GM21825 (cell line): ENCODE data around the gene MAST4.

Experiments
- ATAC-seq: cut with Tn5 transposase; IDR thresholded peaks from one replicate; pipeline ENCODE4 v1.9.1; 2021; ENCODE audit warnings: mild to moderate bottlenecking, moderate library complexity; ENCODE audit not compliant: unreplicated experiment

The MAST4 gene

DNA sequence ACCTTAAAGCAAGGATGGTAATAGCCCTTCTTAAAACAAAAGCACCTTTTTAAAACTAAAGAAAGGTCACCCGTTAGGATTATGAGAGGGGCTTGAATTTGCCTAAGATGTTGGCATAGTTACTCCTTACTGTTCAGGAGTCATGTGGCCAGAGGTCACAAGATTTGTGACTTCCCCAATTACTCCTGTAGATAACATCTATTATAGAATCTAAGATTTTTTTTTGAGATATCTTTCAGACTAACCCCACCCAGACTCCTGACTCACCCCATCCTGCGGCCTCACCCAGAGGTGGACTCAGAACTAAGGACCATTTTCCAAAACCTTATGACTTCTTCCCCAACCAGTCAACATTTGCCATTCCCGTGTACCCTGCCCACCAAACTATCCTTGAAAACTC is 598.0 kb downstream of the MAST4 start:
- no peak for ATAC-seq

DNA sequence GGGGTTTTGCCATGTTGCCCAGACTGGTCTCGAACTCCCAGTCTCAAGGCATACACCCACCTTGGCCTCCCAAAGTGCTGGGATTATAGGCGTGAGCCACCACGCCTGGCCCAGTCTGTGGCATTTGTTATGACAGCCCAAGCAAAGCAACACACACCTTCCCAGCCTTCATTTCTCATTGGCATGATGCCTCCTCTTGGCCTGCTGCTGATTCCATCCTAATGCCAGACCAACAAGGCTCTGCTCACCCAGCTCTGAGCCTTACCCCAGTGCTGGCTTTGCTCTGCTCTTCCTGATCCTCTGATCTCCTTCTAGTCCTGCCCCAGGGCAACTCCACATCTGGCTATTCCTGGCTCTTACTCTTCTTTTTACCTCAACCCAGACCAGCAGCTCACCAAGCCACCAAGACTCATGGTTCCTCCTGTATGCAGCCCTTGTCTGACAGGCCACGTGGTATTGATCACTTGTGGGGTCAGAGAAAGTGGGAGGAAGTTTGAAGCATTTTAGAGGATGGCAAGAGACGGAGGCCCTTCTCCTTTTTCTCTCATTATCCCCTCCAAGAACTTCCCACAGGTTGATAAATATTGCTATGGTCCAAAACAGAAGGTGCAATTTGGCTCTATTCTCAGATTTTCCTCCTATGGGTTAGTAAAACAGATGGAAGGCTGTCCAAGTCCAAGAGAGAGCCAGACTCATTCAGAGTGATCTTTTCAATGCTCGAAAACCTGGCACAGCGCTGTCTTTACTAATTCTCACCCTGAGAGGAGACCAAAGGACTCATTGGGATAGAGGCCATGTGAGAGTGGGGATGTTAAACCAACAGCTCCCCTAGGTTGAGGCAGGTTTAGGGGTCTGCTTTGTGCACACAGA is 599.4 kb downstream of the MAST4 start:
- ATAC-seq: no peak

- ATAC-seq: no peak
Observed at GRCh38 chr5:67196537-67197059, 600.4 kb downstream of the MAST4 start, which contains the start of gene CD180. Gene CD180, minus strand, starts transcription at chr5:67196799. Its CDS starts 158 bp downstream, at chr5:67196641.

DNA sequence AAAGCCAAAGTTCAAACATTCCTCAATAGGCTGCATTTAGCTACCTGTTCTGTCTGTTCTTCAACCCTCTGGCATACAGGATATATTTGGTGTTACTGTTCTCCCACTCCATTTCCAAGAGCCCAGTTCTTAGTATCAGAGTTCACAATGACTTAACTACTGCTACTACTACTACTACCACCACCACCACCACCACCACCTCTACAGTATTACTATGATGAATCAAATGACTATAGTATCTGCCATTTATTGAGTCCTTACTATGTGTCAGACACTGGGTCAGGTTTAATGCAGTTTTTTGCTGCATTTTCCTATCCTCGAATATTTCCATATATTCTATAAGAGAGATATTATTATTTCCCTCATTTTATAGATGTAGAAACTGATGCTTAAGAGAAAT is 601.3 kb downstream of the MAST4 start:
- ATAC-seq: no peak

- ATAC-seq: no peak
Observed at GRCh38 chr5:67198917-67199316, 602.7 kb downstream of the MAST4 start.

DNA sequence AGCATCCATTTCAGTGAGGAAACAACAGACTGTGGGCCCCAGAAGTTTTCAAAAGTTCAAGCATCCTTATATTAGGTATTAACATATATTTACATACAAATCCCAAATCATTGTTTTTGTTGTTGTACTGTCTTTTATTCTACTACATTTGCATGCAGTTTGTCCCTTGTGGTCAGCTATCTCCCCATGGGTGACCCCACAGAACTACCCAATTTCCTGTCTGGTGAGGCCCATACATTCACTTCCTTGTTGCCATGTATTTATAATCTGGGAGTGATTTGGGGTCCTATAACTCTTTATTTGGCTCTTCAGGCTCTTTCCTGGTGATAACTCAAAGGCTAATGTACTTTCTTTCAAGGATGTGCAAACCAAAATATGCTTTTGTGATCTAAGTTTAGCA is 603.7 kb downstream of the MAST4 start:
- ATAC-seq: no peak

DNA sequence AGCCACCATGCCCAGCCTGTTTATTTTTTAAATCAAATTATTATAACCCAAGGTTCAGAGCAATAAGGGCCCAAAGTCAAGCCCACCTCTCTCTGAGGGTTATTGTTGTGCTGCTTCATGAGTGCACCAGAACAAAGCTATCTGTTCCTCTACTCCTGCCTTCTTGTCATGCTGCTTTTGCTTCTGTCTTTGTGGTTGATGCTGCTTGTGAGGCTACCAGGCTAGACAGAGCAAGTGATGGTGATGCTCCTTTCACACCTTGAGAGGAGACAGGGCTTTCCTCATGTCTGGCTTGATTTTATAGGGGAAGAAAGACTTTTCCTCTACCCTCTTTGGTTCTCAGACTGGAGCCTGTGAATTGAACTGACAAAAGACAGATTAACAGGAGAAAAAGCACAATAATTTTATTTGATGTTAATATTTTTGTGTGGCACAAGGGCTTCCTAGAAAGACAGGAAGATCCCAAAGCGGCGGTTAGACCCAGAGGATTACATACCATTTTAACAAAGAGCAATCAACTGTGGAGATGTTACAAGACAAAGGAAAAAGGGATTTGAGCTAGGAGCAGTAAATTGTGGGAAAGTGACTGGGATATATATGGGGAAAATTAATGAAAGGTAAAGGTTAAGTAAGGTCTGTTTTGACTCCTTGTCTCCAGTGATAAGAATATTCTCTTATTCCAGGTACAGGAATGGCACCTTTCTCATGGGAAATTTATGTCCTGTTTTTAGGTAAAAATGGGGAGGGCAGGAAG is 604.8 kb downstream of the MAST4 start:
- ATAC-seq: peak; percentile 25

- ATAC-seq: no peak
Observed at GRCh38 chr5:67201897-67202549, 605.8 kb downstream of the MAST4 start.

DNA sequence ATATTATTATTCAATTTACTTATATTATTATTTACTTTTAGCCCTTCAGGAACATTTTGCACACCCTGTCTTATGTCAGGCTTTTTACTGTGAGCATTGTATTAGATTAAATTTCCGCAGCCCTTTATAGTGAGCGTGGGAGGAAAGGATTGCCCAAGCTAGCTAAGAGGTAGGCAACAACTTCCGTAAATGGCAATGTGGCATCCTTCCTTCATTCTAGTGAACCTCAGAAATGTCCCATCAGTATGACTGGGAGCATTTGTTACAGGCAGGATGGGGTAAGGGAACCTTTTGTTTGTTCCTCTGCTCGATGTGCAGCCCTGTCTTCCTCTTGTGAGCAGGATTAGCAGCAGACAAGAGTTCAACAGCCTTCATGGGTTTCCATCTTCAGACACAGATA is 606.6 kb downstream of the MAST4 start:
- ATAC-seq: no peak

- no peak for ATAC-seq
Observed at GRCh38 chr5:67203701-67204074, 607.5 kb downstream of the MAST4 start.

DNA sequence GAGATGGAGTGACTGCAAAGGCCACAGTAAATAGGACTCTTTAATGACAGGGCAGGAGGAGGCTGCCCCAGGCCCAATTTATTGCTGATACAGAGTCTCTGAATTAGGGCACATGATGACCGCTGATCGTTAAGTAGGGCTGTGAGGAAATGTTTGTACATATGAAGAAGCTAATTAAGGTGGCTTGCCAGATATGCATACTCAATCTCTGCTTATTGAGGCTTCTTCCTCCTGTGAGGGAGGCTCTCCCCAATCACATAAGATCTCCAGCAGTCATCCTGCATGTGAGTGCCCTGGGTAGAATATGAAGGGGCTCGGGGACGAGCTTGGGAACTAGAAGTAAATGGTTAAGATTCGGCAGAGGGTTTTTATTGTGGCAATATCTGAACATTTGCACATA is 608.6 kb downstream of the MAST4 start:
- ATAC-seq: no peak

- ATAC-seq: no peak
Observed at GRCh38 chr5:67205981-67206380, 609.8 kb downstream of the MAST4 start.

- ATAC-seq: peak; percentile 49
Observed at GRCh38 chr5:67206461-67206860, 610.3 kb downstream of the MAST4 start.

DNA sequence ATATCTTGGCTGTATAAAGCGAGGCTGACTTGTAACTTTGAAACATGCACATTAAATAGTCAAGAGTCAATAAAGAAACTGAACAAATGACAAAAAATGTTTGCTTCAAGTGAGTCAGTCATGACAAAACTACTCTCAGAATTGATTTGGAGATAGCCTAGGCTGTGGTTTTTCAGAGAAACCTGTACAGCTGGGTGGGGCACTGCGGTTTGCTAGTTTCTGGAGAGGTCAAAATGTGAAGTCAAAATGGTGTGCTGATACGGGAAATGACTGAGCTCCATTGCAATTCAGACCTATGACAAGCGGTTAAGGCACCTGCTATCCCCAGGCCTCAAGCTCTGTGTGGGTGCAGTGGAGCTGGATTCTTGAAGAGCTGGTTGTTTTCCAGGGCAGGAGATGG is 610.7 kb downstream of the MAST4 start:
- peak; percentile 69 for ATAC-seq

DNA sequence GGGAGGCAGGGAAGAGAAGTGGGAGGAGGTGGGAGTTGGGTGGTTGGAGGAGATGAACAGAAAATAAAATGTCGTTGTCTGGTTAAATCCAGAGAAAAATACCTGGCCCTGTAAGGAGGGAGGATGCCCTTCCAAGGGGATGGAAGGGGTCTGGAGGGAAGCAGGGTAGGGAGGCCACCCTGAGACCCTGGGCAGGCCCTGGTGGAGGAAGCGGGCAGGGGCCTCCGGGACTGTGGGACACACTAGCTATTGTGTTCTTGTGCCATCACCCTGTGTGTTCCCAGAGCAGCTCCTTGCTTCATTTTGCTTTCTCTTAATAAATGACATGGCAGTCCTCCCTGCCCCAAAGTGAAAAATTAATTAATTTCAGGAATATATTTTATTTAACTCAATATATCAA is 612.2 kb downstream of the MAST4 start:
- ATAC-seq: no peak

DNA sequence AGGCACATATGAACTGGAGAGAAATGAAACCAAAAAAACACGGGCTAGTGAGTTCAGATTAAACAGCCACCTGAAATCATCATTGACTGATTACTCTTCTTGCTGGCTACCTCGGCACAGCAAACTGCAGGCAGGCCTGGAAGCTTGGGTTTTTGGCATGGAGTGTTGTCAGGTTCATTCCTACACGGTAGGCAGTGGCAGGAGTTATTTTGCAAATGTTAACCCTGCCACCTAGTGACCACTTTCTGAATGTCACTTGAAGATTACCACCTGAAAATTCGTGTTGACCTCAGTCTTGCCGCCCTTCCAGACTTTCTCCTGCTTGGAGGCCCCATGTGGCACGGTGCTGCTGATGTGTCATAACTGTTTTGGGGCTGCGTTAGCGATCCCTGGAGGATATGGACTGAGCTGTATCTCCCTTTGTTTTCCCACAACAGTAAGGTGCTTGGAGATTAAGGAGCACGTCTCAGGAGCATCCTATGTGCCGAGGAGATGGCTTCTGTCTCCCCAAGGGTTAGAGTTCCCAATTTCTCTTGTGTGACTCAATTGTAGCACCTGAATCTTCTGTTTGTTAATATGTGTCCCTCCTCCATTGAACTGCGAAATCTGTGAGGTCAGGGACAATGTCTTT is 613.1 kb downstream of the MAST4 start:
- ATAC-seq: peak; percentile 34

DNA sequence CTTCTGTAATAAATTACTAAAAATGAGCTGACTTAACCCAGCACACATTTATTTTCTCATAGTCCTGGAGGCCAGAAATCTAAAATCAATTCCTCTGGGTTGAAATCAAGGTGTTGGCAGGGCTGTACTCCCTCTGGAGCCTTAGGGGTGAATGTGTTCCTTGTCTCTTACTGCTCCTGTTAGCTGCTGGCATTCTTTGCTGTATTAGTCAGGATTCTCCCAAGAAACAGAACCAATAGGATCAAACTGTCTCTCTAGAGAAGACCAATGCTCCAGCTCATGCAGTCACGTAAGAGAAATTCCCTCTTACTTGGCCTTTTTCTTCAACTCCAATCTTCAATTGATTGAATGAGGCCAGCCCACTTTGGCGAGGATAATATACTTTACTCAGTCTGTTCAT is 615.7 kb downstream of the MAST4 start:
- no peak for ATAC-seq

DNA sequence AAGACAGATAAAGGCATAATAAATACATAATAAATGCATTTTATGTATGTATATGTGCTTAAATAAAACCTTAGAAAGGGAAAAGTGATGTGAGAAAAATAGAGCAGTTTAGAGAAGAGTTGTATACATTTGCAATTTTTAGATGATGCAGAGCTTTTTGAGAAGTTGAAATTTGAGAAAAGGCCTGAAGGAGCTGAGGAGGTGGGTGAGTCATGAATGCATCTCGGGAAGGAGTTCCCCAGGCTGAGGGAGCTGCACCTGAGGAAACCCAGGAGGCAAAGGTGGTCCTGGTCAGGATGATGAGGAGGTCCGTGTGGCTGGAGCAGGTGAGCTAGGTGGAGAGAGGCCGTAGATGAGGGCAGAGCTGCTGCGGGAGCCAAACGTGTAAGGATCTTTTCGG is 617.8 kb downstream of the MAST4 start:
- no peak for ATAC-seq

- no peak for ATAC-seq
Observed at GRCh38 chr5:67214707-67215447, 618.7 kb downstream of the MAST4 start.
